Measurements from ENCODE around the gene EQTN.

- TF ChIP-seq EZH2phosphoT487 (IDR thresholded peaks at IDR 0.05; ENCODE audit: insufficient read depth, low read depth) (no peak), EZH2 (IDR thresholded peaks at IDR 0.05; ENCODE audit: insufficient read depth, poor library complexity, severe bottlenecking) (no peak)
Observed at GRCh38 chr9:27260789-27261516, 36.0 kb downstream of the EQTN start.
